GM12878 (cell line): ENCODE data around the gene WWTR1. TPM values are rescaled to one million over a fixed set of nuclear protein-coding genes. Genes with fewer than 3 reads are reported as not detected.

ENCODE experiments used
- ATAC-seq: fragments of 200-7000 bp; cut with Tn5 transposase; 3 replicates; pipeline ENCODE4 v1.9.1; 2020; ENCODE audit warnings: mild to moderate bottlenecking, moderate library complexity
- BruUV-seq: library from RNA; stranded (reverse); fragments of 400-500 nt; replicated peaks from 2 replicates; lab custom pipeline; 2021; lab: Mats Ljungman, UMichigan
- CTCF ChIA-PET: fragments of 300-600 bp; sonication (Branson Sonifier 250); formaldehyde crosslinking; extraction: SDS; loops from one replicate; lab custom pipeline; 2021; ENCODE audit warnings: inconsistent platforms; lab: Yijun Ruan, JAX
- POLR2A ChIA-PET: fragments of 350-600 bp; formaldehyde crosslinking; extraction: SDS; loops from one replicate; lab custom pipeline; 2021; ENCODE audit warnings: inconsistent platforms; lab: Charles Lee
- RAD21 ChIA-PET: fragments of 300-600 bp; sonication (Branson Sonifier 250); formaldehyde crosslinking; loops from one replicate; lab custom pipeline; 2023; ENCODE audit warnings: antibody characterized with exemption; ENCODE audit not compliant: unreplicated experiment; lab: Charles Lee
- SMC1A ChIA-PET: fragments of 300-600 bp; sonication (Branson Sonifier 250); formaldehyde crosslinking; loops from one replicate; lab custom pipeline; 2023; ENCODE audit not compliant: unreplicated experiment, uncharacterized antibody; lab: Charles Lee
- DNase-seq: peaks from one replicate; pipeline ENCODE4 v3.0.0-alpha.2; 2011; ENCODE audit warnings: low read depth, low spot score
- FAIRE-seq: peaks from 3 replicates; lab custom pipeline; 2011; peaks lifted over from hg19 to GRCh38; lab: Jason Lieb, UNC
- H2AFZ ChIP-seq: 2 replicates; pipeline ENCODE4 v1.6.0; 2011; ENCODE audit warnings: low read depth, low read length, control low read depth; ENCODE audit not compliant: control insufficient read depth
- H3K27ac ChIP-seq: 2 replicates; pipeline ENCODE4 v1.5.1; 2011; ENCODE audit warnings: control low read depth; ENCODE audit not compliant: control insufficient read depth, insufficient read depth
- H3K27me3 ChIP-seq, 2 experiments: replicated peaks in 1 of 2; 2 replicates each; pipeline versions ENCODE4 v1.6.0 to v1.6.1; 2011; ENCODE audit warnings: low read length in 1 of 2; ENCODE audit not compliant: control insufficient read depth in 2 of 2, insufficient read depth in 2 of 2
- H3K36me3 ChIP-seq, 2 experiments: 2 replicates each; pipeline ENCODE4 v1.5.1; 2011; ENCODE audit warnings: low read length in 1 of 2; ENCODE audit not compliant: control insufficient read depth in 2 of 2, insufficient read depth in 2 of 2
- H3K4me1 ChIP-seq: 2 replicates; pipeline ENCODE4 v1.6.1; 2011; ENCODE audit warnings: mild to moderate bottlenecking, low read length, moderate library complexity, mixed read lengths; ENCODE audit not compliant: control insufficient read depth, insufficient read depth
- H3K4me2 ChIP-seq: 2 replicates; pipeline ENCODE4 v1.6.0; 2011; ENCODE audit warnings: control low read depth; ENCODE audit not compliant: control insufficient read depth, insufficient read depth
- H3K4me3 ChIP-seq: fragments of 200-600 bp; sonication (generic); 2 replicates; pipeline ENCODE4 v1.5.1; 2016
- H3K79me2 ChIP-seq: 2 replicates; pipeline ENCODE4 v1.6.0; 2011; ENCODE audit warnings: low read length; ENCODE audit not compliant: control insufficient read depth, insufficient read depth
- H3K9ac ChIP-seq: 2 replicates; pipeline ENCODE4 v1.8.0; 2011; ENCODE audit warnings: low read length, control low read depth, mixed read lengths; ENCODE audit not compliant: control insufficient read depth, insufficient read depth
- H3K9me3 ChIP-seq: replicated peaks from 3 replicates; pipeline ENCODE4 v1.5.1; 2011; ENCODE audit warnings: mild to moderate bottlenecking, low read length; ENCODE audit not compliant: control insufficient read depth, insufficient read depth
- H4K20me1 ChIP-seq: 2 replicates; pipeline ENCODE4 v1.6.0; 2011; ENCODE audit not compliant: control insufficient read depth, insufficient read depth
- ATF3 ChIP-seq: IDR thresholded peaks from 2 replicates; pipeline ENCODE4 v1.6.1; 2011; ENCODE audit warnings: low read depth, mild to moderate bottlenecking, low read length, moderate library complexity, borderline replicate concordance; ENCODE audit errors: extremely low read depth
- HDAC2 ChIP-seq: fragments of 200-600 bp; sonication (generic); IDR thresholded peaks from 2 replicates; pipeline ENCODE4 v1.6.1; 2017
- HDAC6 ChIP-seq: fragments of 200-600 bp; sonication (generic); IDR thresholded peaks from one replicate; pipeline ENCODE4 v1.8.0; 2017; ENCODE audit warnings: antibody characterized with exemption; ENCODE audit not compliant: unreplicated experiment
- IRF4 ChIP-seq: IDR thresholded peaks from 2 replicates; pipeline ENCODE4 v1.6.1; 2011; ENCODE audit warnings: low read depth, low read length
- LARP7 ChIP-seq: fragments of 450-650 bp; IDR thresholded peaks from 2 replicates; pipeline ENCODE4 v1.6.1; 2017; ENCODE audit warnings: mild to moderate bottlenecking
- NFXL1 ChIP-seq: fragments of 450-650 bp; IDR thresholded peaks from 2 replicates; pipeline ENCODE4 v1.6.1; 2017; ENCODE audit warnings: antibody characterized with exemption, mild to moderate bottlenecking, borderline replicate concordance
- PML ChIP-seq: IDR thresholded peaks from 2 replicates; pipeline ENCODE4 v1.6.1; 2012; ENCODE audit warnings: low read length, inconsistent platforms
- POLR2AphosphoS5 ChIP-seq: IDR thresholded peaks from 2 replicates; pipeline ENCODE4 v1.6.1; 2011; ENCODE audit warnings: mild to moderate bottlenecking, low read length, inconsistent platforms
- RAD51 ChIP-seq: fragments of 450-650 bp; IDR thresholded peaks from 2 replicates; pipeline ENCODE4 v1.6.1; 2016; ENCODE audit warnings: moderate library complexity, mild to moderate bottlenecking, inconsistent platforms
- STAT1 ChIP-seq: fragments of 450-650 bp; conservative IDR thresholded peaks from 2 replicates; pipeline ENCODE4 v1.6.1; 2014; ENCODE audit warnings: antibody characterized with exemption, mild to moderate bottlenecking
- ZBTB11 ChIP-seq: fragments of 450-650 bp; formaldehyde crosslinking; IDR thresholded peaks from 2 replicates; pipeline ENCODE4 v1.5.0; 2022; ENCODE audit warnings: mild to moderate bottlenecking, missing genetic modification characterization
- WGBS: methylation state at CpG from one replicate; pipeline ENCODE4 v1.1.6; 2016; ENCODE audit warnings: low lambda C conversion rate; ENCODE audit not compliant: insufficient replicate concordance, insufficient coverage; ENCODE audit errors: missing lambda C conversion rate; 5-methylcytosine and 5-hydroxymethylcytosine counted together
- in situ Hi-C: fragments of 300-500 bp; cut with MboI; formaldehyde crosslinking; loops from 9 replicates; pipeline ENCODE4 v1.14.3; 2018; ENCODE audit warnings: mixed read lengths
- intact Hi-C: fragments of 100-400 bp; cut with micrococcal nuclease; formaldehyde crosslinking; loops from one replicate; pipeline ENCODE4 v1.14.2; 2022; ENCODE audit not compliant: unreplicated experiment
- polyA plus RNA-seq, 11 experiments: library from polyadenylated mRNA; depleted of rRNA in 4 of 11; unstranded in 6 of 11; stranded (reverse) in 5 of 11; fragments of >200 nt; fragmentation: Nextera tagmentation in 4 of 11; fragmentation: Illumina TruSeq in 1 of 11; extraction: Ambion mirVana in 4 of 11; extraction: Trizol in 1 of 11; gene quantifications; 1 replicate in 1 of 11; 2 replicates in 10 of 11; pipeline versions ENCODE4 v1.2.1 to v1.2.3, GENCODE V29; 2011 to 2016; ENCODE audit warnings: inconsistent platforms in 2 of 11, missing spikeins in 2 of 11, low read depth in 1 of 11
- total RNA-seq, 4 experiments: library from RNA; depleted of rRNA in 3 of 4; stranded (reverse); fragments of >200 nt in 3 of 4; fragmentation: Illumina TruSeq in 1 of 4; extraction: Trizol in 1 of 4; gene quantifications; 2 replicates each; pipeline versions ENCODE4 v1.2.1 to v1.2.3, GENCODE V29; 2013 to 2021
- TF ChIP-seq, protein P1 (sequence below): fragments of 450-650 bp; IDR thresholded peaks from 2 replicates; pipeline ENCODE4 v1.6.1; 2017; ENCODE audit warnings: mild to moderate bottlenecking, low read depth, inconsistent platforms; ENCODE audit not compliant: poor library complexity, severe bottlenecking

WWTR1 gene
- total and polyA plus RNA-seq, 10 of the 15 experiments (the other 5 are each of a cell fraction or from before 2014, with no cell fraction given), result 2.5 to 18.5 (median 5.8) TPM

- intact Hi-C loops, result no loop called here
- H3K4me2 ChIP-seq, result no peak overlapping the region
These were observed 181.6 kb downstream of the WWTR1 start for GRCh38 chr3:149476225-149476624.

More at GRCh38 chr3:149476225-149476624, 181.6 kb downstream of the WWTR1 start:
- no TSS peak for BruUV-seq
- Histone ChIP-seq H3K9me3 (no peaks in the 10 kb centered on the region), H4K20me1 (no peaks in the 10 kb centered on the region), H2AFZ (no peak overlapping the region), H3K4me3 (no peak overlapping the region), H3K79me2 (no peaks in the 10 kb centered on the region), H3K9ac (no peak overlapping the region), H3K4me1 (no peaks in the 10 kb centered on the region), H3K27ac (no peak overlapping the region), H3K36me3 (no peaks in the 10 kb centered on the region), H3K27me3 (no peaks in the 10 kb centered on the region)
- RAD21 ChIA-PET, result no interaction called here
- CTCF ChIA-PET, result interaction anchor here (0.8 kb wide), 1 partner anchor 105 kb away, joined by 3 read pairs; no protein-coding TSS in a partner anchor
- DNase-seq, result no peak
- 90% methylated on average over 4 of the region's 4 CpGs for WGBS
- POLR2A ChIA-PET, result no interaction called here
- in situ Hi-C loops, result no loop called here
- no peak for ATAC-seq
- TF ChIP-seq RAD51 (no peak), HDAC2 (no peak), ATF3 (no peak), NFXL1 (no peak), LARP7 (no peak), STAT1 (no peak), PML (no peak), ZBTB11 (CRISPR knock-in tag) (no peak), POLR2AphosphoS5 (no peak), HDAC6 (no peak), IRF4 (no peak)
- TF ChIP-seq, protein P1, sequence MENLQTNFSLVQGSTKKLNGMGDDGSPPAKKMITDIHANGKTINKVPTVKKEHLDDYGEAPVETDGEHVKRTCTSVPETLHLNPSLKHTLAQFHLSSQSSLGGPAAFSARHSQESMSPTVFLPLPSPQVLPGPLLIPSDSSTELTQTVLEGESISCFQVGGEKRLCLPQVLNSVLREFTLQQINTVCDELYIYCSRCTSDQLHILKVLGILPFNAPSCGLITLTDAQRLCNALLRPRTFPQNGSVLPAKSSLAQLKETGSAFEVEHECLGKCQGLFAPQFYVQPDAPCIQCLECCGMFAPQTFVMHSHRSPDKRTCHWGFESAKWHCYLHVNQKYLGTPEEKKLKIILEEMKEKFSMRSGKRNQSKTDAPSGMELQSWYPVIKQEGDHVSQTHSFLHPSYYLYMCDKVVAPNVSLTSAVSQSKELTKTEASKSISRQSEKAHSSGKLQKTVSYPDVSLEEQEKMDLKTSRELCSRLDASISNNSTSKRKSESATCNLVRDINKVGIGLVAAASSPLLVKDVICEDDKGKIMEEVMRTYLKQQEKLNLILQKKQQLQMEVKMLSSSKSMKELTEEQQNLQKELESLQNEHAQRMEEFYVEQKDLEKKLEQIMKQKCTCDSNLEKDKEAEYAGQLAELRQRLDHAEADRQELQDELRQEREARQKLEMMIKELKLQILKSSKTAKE, result no peak
- SMC1A ChIA-PET, result no interaction called here
- FAIRE-seq, result no peak
